HEK293 (cell line): Measurements from ENCODE around the gene KCNMA1.

Source experiments
- CTCF ChIA-PET: fragments of 350-600 bp; formaldehyde crosslinking; extraction: SDS; loops from one replicate; lab custom pipeline; 2021; ENCODE audit warnings: antibody characterized with exemption; lab: Yijun Ruan, JAX
- POLR2A ChIA-PET: fragments of 300-600 bp; formaldehyde crosslinking; extraction: SDS; loops from one replicate; lab custom pipeline; 2020; ENCODE audit warnings: antibody characterized with exemption, inconsistent platforms; lab: Yijun Ruan, JAX
- H3K27ac ChIP-seq: fragments of 200-500 bp; sonication (Bioruptor generic); 2 replicates; pipeline ENCODE4 v1.5.1; 2014; ENCODE audit warnings: low read depth, low read length, control low read depth, inconsistent platforms; ENCODE audit errors: extremely low read depth
- H3K36me3 ChIP-seq, 2 experiments: fragments of 200-500 bp in 1 of 2; sonication (Bioruptor generic) in 1 of 2; 1 replicate in 1 of 2; 2 replicates in 1 of 2; pipeline ENCODE4 v1.5.1; 2014 to 2017; ENCODE audit warnings: inconsistent platforms in 2 of 2, low read length in 2 of 2; ENCODE audit not compliant: control insufficient read depth in 2 of 2, insufficient read depth in 1 of 2
- H3K4me1 ChIP-seq: fragments of 200-500 bp; sonication (Bioruptor generic); 2 replicates; pipeline ENCODE4 v1.5.1; 2014; ENCODE audit warnings: mild to moderate bottlenecking, low read length, inconsistent platforms; ENCODE audit not compliant: control insufficient read depth, insufficient read depth
- H3K4me3 ChIP-seq: 2 replicates; pipeline ENCODE4 v1.5.1; 2011; ENCODE audit warnings: low read depth, mild to moderate bottlenecking, control low read depth, low read length, moderate library complexity
- H3K9me3 ChIP-seq: fragments of 200-500 bp; sonication (Bioruptor generic); 2 replicates; pipeline ENCODE4 v1.5.1; 2014; ENCODE audit warnings: low read depth, low read length, inconsistent platforms; ENCODE audit not compliant: control insufficient read depth, insufficient read depth
- EGR2 ChIP-seq: fragments of 450-650 bp; formaldehyde crosslinking; IDR thresholded peaks from 2 replicates; pipeline ENCODE4 v1.5.1; 2016; ENCODE audit warnings: low read depth, missing biosample characterization, missing genetic modification characterization
- PATZ1 ChIP-seq: fragments of 450-650 bp; formaldehyde crosslinking; IDR thresholded peaks from 2 replicates; pipeline ENCODE4 v1.5.1; 2016; ENCODE audit warnings: missing biosample characterization, missing genetic modification characterization
- PRDM2 ChIP-seq: fragments of 450-650 bp; formaldehyde crosslinking; IDR thresholded peaks from 2 replicates; pipeline ENCODE4 v1.5.1; 2016; ENCODE audit warnings: missing biosample characterization, missing genetic modification characterization, borderline replicate concordance
- SCRT1 ChIP-seq: fragments of 450-650 bp; formaldehyde crosslinking; IDR thresholded peaks from 2 replicates; pipeline ENCODE4 v1.5.1; 2016; ENCODE audit warnings: missing biosample characterization, missing genetic modification characterization, borderline replicate concordance
- SCRT2 ChIP-seq: fragments of 450-650 bp; formaldehyde crosslinking; IDR thresholded peaks from 2 replicates; pipeline ENCODE4 v1.5.1; 2016; ENCODE audit warnings: missing biosample characterization, missing genetic modification characterization
- ZNF121 ChIP-seq: fragments of 450-650 bp; formaldehyde crosslinking; IDR thresholded peaks from 2 replicates; pipeline ENCODE4 v1.5.1; 2016; ENCODE audit warnings: missing biosample characterization, missing genetic modification characterization
- ZNF132 ChIP-seq: fragments of 450-650 bp; formaldehyde crosslinking; IDR thresholded peaks from 2 replicates; pipeline ENCODE4 v1.5.1; 2017; ENCODE audit warnings: missing biosample characterization, missing genetic modification characterization, borderline replicate concordance
- ZNF184 ChIP-seq: fragments of 450-650 bp; IDR thresholded peaks from 2 replicates; pipeline ENCODE4 v1.5.1; 2018; ENCODE audit warnings: missing biosample characterization, mild to moderate bottlenecking, missing genetic modification characterization
- ZNF366 ChIP-seq: fragments of 450-650 bp; formaldehyde crosslinking; conservative IDR thresholded peaks from 2 replicates; pipeline ENCODE4 v1.5.1; 2016; ENCODE audit warnings: missing biosample characterization, missing genetic modification characterization
- ZNF398 ChIP-seq: fragments of 450-650 bp; formaldehyde crosslinking; IDR thresholded peaks from 2 replicates; pipeline ENCODE4 v1.5.1; 2017; ENCODE audit warnings: missing biosample characterization, missing genetic modification characterization
- ZNF426 ChIP-seq: fragments of 450-650 bp; formaldehyde crosslinking; IDR thresholded peaks from 2 replicates; pipeline ENCODE4 v1.5.1; 2017; ENCODE audit warnings: missing biosample characterization, missing genetic modification characterization, mild to moderate bottlenecking, inconsistent platforms, moderate library complexity
- ZNF433 ChIP-seq: fragments of 450-650 bp; formaldehyde crosslinking; IDR thresholded peaks from 2 replicates; pipeline ENCODE4 v1.5.1; 2016; ENCODE audit warnings: missing biosample characterization, missing genetic modification characterization, low read depth
- ZNF473 ChIP-seq: fragments of 450-650 bp; formaldehyde crosslinking; IDR thresholded peaks from 2 replicates; pipeline ENCODE4 v1.5.1; 2017; ENCODE audit warnings: missing biosample characterization, missing genetic modification characterization
- ZNF513 ChIP-seq: fragments of 450-650 bp; IDR thresholded peaks from 2 replicates; pipeline ENCODE4 v1.5.1; 2018; ENCODE audit warnings: missing biosample characterization, missing genetic modification characterization
- ZNF518A ChIP-seq: fragments of 450-650 bp; formaldehyde crosslinking; conservative IDR thresholded peaks from 2 replicates; pipeline ENCODE4 v1.5.1; 2016; ENCODE audit warnings: low read depth, missing biosample characterization, missing genetic modification characterization
- ZNF560 ChIP-seq: fragments of 450-650 bp; formaldehyde crosslinking; IDR thresholded peaks from 2 replicates; pipeline ENCODE4 v1.5.1; 2017; ENCODE audit warnings: missing biosample characterization, missing genetic modification characterization, borderline replicate concordance
- ZNF629 ChIP-seq: fragments of 450-650 bp; formaldehyde crosslinking; IDR thresholded peaks from 2 replicates; pipeline ENCODE4 v1.5.1; 2017; ENCODE audit warnings: missing biosample characterization, missing genetic modification characterization
- ZNF701 ChIP-seq: fragments of 450-650 bp; formaldehyde crosslinking; IDR thresholded peaks from 2 replicates; pipeline ENCODE4 v1.5.1; 2016; ENCODE audit warnings: missing biosample characterization, missing genetic modification characterization
- ZNF837 ChIP-seq: fragments of 450-650 bp; formaldehyde crosslinking; IDR thresholded peaks from 2 replicates; pipeline ENCODE4 v1.5.1; 2016; ENCODE audit warnings: missing biosample characterization, missing genetic modification characterization

The KCNMA1 gene

GRCh38 chr10:77256346-77256745 lies 381.3 kb downstream of the KCNMA1 start:
- H3K4me3 ChIP-seq, result no peak overlapping the region
- CTCF ChIA-PET, result interaction anchor here (0.5 to 1.4 kb wide), 4 partner anchors 13 to 388 kb away, joined by 3 to 5 read pairs (median 3); no protein-coding TSS in a partner anchor
- POLR2A ChIA-PET, result no interaction called here
- no peaks in the 10 kb centered on the region for H3K4me1 ChIP-seq
- H3K27ac ChIP-seq, result no peak overlapping the region
- no peaks in the 10 kb centered on the region for H3K36me3 ChIP-seq
- TF ChIP-seq ZNF837 (tag by site-specific recombination) (no peak), ZNF121 (tag by site-specific recombination) (no peak), EGR2 (tag by site-specific recombination) (no peak), SCRT2 (no peak), ZNF398 (tag by site-specific recombination) (no peak), ZNF629 (tag by site-specific recombination) (no peak), ZNF184 (tag by site-specific recombination) (no peak), ZNF132 (no peak), ZNF433 (tag by site-specific recombination) (no peak), PRDM2 (no peak), SCRT1 (no peak), PATZ1 (no peak), ZNF513 (tag by site-specific recombination) (no peak), ZNF701 (tag by site-specific recombination) (no peak)
- no peaks in the 10 kb centered on the region for H3K9me3 ChIP-seq

- no peak overlapping the region for H3K27ac ChIP-seq
- H3K4me1 ChIP-seq, result no peaks in the 10 kb centered on the region
- POLR2A ChIA-PET, result no interaction called here
- no peaks in the 10 kb centered on the region for H3K36me3 ChIP-seq
- H3K9me3 ChIP-seq, result no peaks in the 10 kb centered on the region
- H3K4me3 ChIP-seq, result no peak overlapping the region
- CTCF ChIA-PET, result interaction anchor here (0.7 to 1.8 kb wide), 6 partner anchors 9 to 1905 kb away, joined by 3 to 14 read pairs (median 4); no protein-coding TSS in a partner anchor
- TF ChIP-seq ZNF426 (tag by site-specific recombination) (no peak), ZNF184 (tag by site-specific recombination) (no peak), ZNF473 (no peak), ZNF560 (tag by site-specific recombination) (no peak), SCRT1 (no peak), ZNF518A (tag by site-specific recombination) (no peak), ZNF366 (tag by site-specific recombination) (no peak)
Measured at GRCh38 chr10:77253556-77254064, 384.0 kb downstream of the KCNMA1 start.
